ENCODE data around the gene ADAMTSL5.
"Not testable (repeated sequence)": the region's sequence is repeated elsewhere in the genome, so short reads cannot be mapped to it uniquely, and the experiment has no call there.

The ADAMTSL5 gene

GRCh38 chr19:1512671-1513498, at the start of gene ADAMTSL5:
Gene ADAMTSL5, minus strand, starts transcription at chr19:1513019. Its CDS starts 2,076 bp downstream, at chr19:1510943.
- DNase-seq (ENCODE audit: extremely low spot score, insufficient read length, low read depth) (peak; percentile 64), FAIRE-seq (peak; percentile 48)

- DNase-seq (ENCODE audit: extremely low spot score, insufficient read length, low read depth) (no peak), FAIRE-seq (no peak)
These were observed 48.5 kb upstream of the ADAMTSL5 start for GRCh38 chr19:1561236-1561842.

GRCh38 chr19:1560286-1560882, 47.6 kb upstream of the ADAMTSL5 start:
- no peak for DNase-seq (ENCODE audit: extremely low spot score, insufficient read length, low read depth)
- no peak for FAIRE-seq

- FAIRE-seq: no peak
- no peak for DNase-seq (ENCODE audit: extremely low spot score, insufficient read length, low read depth)
These were observed 45.7 kb upstream of the ADAMTSL5 start for GRCh38 chr19:1558552-1558951.

- DNase-seq (ENCODE audit: extremely low spot score, insufficient read length, low read depth) (no peak), FAIRE-seq (no peak)
These were observed 43.7 kb upstream of the ADAMTSL5 start for GRCh38 chr19:1556390-1557070.

DNA sequence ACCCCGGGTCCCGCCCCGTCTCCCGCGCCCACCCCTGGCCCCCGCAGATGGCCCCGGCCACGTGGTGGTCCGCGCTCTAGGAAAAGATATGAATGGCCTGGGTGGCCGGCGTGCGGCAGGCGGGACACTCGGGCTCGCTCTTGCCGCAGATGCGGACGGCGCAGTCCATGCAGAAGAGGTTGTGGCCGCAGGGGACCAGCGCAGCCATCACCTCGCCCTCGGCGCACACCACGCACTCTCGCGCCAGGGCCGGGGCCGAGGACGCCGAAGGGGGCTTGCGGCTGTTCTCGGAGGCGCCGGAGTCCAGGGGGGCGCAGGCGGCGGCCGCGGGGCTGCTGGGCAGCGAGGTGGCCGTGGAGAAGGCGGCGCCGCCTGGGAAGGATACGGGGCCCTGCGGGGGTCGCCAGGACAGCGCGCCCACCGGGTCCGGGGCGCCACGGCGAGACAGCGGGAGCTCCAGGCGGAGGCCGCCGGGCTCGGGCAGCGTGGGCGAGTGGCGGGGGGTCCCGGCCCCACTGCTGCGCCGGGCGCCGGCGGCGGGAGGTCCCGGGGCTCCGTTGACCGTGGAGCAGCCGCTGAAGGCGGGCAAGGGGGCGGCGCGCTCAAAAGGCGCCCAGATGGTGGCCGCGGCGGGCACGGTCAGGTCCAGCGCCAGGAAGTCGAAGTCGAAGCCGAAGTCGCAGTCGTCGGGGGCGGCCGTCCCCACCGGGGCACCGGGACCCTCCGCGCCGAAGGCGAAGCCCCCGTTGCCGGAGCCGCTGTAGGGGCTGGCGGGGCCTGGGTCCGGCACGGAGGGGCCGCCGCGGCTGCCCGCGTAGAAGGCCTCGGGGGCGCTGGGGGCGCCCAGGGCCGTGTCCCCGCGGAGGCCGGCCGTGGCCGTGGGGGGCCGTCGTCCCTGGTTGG, 42.9 kb upstream of the ADAMTSL5 start:
- FAIRE-seq: no peak
- DNase-seq (ENCODE audit: extremely low spot score, insufficient read length, low read depth): no peak

GRCh38 chr19:1554968-1555367, 42.1 kb upstream of the ADAMTSL5 start:
- no peak for FAIRE-seq
- DNase-seq (ENCODE audit: extremely low spot score, insufficient read length, low read depth): no peak

DNA sequence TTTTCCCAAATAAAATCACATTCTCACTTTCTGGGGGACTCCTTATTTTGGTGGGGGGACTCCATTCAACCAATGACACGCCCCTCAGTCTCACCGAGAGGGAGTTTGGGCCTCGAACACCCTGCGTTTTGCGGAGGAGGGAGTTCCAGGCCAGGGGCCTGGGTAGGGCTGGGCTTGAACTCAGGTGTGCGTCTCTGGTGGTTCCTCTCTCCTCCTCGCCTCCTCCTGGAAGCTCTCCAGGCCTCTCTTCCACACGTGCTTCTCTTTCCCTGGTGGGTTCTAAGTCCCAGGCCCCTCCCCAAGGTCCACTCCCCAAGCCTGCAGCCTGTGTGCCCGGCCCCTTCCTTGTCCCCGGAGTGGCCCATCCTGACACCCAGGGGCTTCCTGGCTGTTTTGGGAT, 40.6 kb upstream of the ADAMTSL5 start:
- DNase-seq (ENCODE audit: extremely low spot score, insufficient read length, low read depth) (no peak), FAIRE-seq (no peak)

DNA sequence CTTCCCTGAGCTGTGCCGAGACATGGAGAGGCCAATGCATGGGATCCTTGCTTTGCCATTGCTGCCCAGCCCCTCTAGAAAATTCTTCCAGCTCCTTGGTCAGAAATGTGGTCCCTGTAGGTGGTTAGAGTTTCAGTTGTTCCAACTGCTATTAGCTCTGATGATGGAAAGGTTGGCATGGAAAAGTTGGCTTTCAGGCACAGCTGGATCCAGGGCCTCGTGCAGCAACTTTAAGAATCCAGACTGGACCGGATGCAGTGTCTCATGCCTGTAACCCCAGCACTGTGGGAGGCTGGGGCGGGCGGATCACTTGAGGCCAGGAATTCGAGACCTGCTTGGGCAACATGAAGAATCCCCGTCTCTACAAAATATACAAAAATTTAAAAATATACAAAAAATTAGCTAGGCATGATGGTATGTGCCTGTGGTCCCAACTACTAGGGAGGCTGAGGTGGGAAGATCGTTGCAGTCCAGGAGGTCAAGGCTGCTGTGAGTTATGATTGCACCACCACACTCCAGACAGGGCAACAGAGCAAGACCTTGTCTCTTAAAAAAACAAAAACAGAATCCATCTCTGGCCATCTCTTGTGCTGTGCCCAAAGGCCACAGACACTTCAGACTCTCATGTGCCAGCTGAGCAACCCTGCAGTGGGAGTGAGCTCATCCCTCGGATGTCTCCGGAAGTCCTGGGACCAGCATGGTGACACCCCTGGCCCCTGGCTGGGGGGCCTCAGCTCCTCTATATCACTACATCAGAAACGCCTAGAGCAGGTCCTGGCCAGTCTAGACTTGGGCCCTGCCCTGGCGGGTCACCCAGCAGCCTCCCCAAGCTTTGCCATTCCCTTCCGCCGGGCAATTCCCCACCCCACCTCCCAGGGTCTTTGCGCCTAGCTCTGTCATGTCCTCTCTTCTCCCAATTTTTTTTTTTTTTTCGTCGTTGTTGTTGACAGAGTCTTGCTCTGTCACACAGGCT, 38.5 kb upstream of the ADAMTSL5 start:
- FAIRE-seq: no peak

GRCh38 chr19:1549332-1549945, 36.6 kb upstream of the ADAMTSL5 start:
- FAIRE-seq: no peak
- no peak for DNase-seq (ENCODE audit: extremely low spot score, insufficient read length, low read depth)

More for the DNA sequence above, 38.5 kb upstream of the ADAMTSL5 start:
- DNase-seq (ENCODE audit: extremely low spot score, insufficient read length, low read depth): no peak

DNA sequence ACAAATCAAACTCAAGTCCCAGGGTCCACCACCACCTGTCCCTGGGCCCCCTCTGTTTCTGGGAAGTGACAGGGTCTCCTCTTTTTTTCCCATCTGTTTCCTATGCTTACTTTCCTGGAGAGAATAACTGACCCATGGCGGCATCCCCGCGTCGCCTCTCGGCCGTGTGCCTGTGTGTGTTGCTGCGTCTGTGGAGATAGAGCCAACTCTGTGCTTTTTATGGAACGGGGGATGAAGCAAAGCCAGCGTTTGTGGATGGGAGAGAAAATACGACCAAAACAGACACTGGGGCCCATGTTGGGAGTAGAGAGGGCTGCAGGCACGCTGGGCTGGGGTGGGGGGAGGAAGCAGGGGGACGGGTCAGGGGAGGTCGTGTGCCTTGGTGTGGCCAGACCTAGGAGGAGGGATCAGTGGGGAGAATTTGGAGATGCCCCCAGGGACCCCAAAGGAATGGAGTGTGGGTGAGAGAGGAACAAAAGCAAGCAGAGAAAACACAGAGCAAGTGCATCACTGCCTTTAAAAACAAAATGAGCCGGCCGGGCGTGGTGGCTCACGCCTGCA, 27.6 kb upstream of the ADAMTSL5 start:
- FAIRE-seq (no peak), DNase-seq (ENCODE audit: extremely low spot score, insufficient read length, low read depth) (no peak)

DNA sequence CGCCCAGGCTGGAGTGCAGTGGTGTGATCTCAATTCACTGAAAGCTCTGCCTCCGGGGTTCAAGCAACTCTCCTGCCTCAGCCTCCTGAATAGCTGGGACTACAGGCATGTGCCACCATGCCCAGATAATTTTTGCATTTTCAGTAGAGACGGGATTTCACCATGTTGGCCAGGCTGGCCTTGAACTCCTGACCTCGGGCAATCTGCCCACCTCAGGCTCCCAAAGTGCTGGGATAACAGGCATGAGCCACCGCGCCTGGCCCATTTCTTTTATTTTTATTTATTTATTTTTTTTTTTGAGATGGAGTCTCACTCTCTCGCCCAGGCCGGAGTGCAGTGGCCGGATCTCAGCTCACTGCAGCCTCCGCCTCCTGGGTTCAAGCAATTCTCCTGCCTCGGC, 26.9 kb upstream of the ADAMTSL5 start:
- FAIRE-seq; DNase-seq (ENCODE audit: extremely low spot score, insufficient read length, low read depth): not testable (repeated sequence)

DNA sequence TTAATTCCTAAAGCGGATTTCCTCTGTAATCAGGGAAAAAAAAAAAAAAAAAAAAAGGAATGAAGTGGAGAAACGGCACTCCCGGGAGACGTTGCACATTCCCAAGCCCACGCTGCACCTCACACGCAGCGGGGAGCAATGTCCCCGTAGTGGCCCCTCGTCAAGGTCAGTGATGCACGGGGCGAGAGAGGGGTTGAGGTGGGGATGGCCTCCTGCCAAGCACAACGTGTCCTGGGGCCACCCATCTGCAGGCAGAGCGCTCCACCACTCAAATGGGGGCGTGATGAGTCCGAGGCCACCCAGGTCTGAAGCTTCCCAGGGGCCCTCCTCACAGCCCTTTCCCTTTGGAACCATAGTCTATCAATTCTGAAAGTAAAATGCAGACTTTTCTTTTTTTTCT, 26.2 kb upstream of the ADAMTSL5 start:
- FAIRE-seq: no peak
- no peak for DNase-seq (ENCODE audit: extremely low spot score, insufficient read length, low read depth)

- not testable (repeated sequence) for DNase-seq (ENCODE audit: extremely low spot score, insufficient read length, low read depth); FAIRE-seq
These were observed 22.9 kb upstream of the ADAMTSL5 start for GRCh38 chr19:1535699-1536098.

DNA sequence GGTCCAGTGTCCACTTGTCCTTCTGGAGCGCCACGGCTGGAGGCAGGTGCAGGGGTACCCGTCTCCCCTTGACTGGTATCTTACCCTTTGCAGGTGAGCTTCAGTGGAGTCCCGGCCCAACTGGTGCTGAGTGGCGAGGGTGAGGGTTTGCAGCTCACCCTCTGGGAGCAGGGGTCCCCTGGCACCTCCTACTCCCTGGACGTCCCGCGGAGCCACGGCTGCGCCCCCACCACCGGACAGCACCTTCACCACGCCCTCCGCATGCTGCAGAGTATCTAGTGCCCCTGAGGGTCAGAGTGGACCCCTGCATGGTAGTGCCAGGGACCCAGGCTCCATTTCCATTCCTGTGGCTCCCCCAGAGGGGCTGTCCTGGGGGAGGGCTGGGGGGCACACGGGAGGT, 22.2 kb upstream of the ADAMTSL5 start:
- FAIRE-seq (no peak), DNase-seq (ENCODE audit: extremely low spot score, insufficient read length, low read depth) (no peak)

DNA sequence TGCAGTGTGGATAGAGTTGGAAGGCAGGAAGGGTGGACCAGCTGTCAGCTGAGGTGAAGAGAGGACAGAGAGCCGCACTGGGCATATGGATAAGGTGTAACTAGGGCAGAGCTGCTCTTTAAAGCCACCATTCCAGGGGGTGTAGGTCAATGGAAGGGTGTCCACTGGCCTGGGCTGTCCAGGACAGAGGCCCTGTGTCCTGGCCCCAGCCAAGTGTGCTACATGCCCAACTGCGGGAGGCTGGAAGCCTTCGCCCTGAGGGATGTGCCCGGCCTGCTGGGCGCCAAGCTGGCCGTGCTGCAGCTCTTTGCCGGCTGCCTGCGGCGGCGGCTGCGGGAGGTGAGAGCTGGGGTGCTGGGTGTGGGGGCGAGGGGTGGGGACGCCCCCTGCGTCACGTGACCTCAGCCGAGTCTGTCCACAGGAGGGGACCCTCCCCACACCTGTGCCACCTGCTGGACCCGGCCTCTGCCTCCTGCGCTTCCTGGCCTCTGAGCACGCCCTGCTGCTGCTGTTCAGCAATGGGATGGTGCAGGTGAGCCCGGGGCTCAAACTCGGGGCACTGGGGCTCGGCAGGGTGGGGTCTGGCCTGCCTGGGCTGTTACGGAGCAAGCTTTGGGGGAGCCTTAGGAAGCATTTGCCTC, 20.8 kb upstream of the ADAMTSL5 start:
- DNase-seq (ENCODE audit: extremely low spot score, insufficient read length, low read depth) (no peak), FAIRE-seq (no peak)

DNA sequence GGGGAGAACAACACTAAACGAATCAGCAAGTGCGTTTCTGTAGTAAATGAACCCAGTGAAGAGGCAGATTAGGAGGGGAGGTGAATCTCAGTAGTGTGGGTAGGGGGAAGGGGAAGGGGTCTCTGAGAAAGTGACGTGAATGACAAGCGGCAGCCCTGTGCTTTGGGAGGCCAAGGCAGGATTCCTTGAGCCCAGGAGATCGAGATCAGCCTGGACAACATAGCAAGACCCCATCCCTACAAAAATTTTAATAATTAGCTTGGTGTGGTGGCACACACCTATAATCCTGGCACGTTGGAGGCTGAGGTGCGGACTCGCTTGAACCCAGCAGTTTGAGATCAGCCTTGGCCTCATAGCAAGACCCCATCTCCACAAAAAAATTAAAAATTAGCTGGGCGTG, 19.2 kb upstream of the ADAMTSL5 start:
- FAIRE-seq (no peak), DNase-seq (ENCODE audit: extremely low spot score, insufficient read length, low read depth) (no peak)
